GM12801 (cell line): ENCODE results near the gene FGA.

Source experiments
- TF ChIP-seq, protein P1 (sequence below): IDR thresholded peaks from one replicate; pipeline ENCODE4 v1.5.1; 2011; ENCODE audit warnings: control low read depth; ENCODE audit not compliant: insufficient read length; ENCODE audit errors: extremely low read depth

FGA gene

DNA sequence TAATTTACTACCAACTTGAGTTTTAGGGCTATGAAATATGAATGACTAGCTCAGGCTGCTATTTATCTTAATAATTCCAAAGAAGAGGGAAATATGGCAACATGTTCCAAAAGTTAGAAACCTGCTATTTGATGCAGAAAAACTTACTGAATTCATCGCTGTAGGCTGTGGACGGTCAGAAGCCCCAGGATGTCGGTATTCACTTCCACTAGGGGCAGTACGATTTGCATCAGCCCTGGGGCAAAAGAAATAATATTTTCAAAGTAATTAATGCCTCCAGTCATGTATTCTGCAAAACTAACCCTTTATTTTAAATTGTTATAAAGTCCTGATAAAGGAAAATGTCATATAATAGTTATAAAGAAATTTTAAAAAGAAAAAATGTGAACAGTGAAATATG is 44.9 kb downstream of the FGA start:
- TF ChIP-seq, protein P1, sequence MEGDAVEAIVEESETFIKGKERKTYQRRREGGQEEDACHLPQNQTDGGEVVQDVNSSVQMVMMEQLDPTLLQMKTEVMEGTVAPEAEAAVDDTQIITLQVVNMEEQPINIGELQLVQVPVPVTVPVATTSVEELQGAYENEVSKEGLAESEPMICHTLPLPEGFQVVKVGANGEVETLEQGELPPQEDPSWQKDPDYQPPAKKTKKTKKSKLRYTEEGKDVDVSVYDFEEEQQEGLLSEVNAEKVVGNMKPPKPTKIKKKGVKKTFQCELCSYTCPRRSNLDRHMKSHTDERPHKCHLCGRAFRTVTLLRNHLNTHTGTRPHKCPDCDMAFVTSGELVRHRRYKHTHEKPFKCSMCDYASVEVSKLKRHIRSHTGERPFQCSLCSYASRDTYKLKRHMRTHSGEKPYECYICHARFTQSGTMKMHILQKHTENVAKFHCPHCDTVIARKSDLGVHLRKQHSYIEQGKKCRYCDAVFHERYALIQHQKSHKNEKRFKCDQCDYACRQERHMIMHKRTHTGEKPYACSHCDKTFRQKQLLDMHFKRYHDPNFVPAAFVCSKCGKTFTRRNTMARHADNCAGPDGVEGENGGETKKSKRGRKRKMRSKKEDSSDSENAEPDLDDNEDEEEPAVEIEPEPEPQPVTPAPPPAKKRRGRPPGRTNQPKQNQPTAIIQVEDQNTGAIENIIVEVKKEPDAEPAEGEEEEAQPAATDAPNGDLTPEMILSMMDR: no peak

DNA sequence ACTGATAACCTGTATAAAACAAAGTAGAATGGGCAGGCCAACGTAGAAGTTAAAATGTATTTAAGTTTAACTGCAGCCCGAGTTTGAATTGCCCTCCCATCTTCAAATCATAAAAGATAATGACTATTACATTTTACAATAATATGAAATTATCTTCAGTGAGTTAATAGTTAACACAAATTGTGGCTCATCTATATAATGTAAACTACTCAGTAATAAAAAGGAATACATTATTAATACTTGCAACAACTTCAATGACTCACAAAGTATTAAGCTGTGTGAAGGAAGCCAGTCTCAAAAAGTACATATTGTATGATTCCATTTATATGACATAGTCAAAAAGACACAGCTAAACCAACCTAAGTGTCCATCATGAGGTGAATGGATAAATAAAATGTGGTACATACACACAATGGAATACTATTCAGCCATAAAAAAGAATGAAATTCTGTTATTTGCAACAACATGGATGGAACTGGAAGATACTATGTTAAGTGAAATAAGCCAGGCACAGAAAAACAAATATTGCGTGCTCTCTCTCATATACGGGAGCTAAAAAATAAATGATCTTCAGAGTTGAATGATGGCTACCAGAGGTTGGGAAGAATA is 48.2 kb downstream of the FGA start:
- TF ChIP-seq, protein P1: no peak
